HG03575 (cell line): ENCODE data around the gene CLDN9.
"Not testable (repeated sequence)": the region's sequence is repeated elsewhere in the genome, so short reads cannot be mapped to it uniquely, and the experiment has no call there.

Source experiments
- ATAC-seq: cut with Tn5 transposase; IDR thresholded peaks from one replicate; pipeline ENCODE4 v1.9.1; 2021; ENCODE audit not compliant: unreplicated experiment, insufficient number of reproducible peaks, low FRiP score; ENCODE audit errors: extremely low read depth

The CLDN9 gene

GRCh38 chr16:3046641-3047386 is 34.1 kb downstream of the CLDN9 start:
- ATAC-seq = no peak

GRCh38 chr16:3047387-3047720 is 34.6 kb downstream of the CLDN9 start:
- ATAC-seq = no peak

GRCh38 chr16:3049921-3050481 is 37.3 kb downstream of the CLDN9 start:
- ATAC-seq = no peak

GRCh38 chr16:3050487-3050886 is 37.8 kb downstream of the CLDN9 start:
- ATAC-seq = no peak

GRCh38 chr16:3051009-3051408 is 38.3 kb downstream of the CLDN9 start:
- no peak for ATAC-seq

GRCh38 chr16:3051494-3051893 is 38.8 kb downstream of the CLDN9 start:
- ATAC-seq = no peak

- not testable (repeated sequence) for ATAC-seq
These were observed 40.0 kb downstream of the CLDN9 start for GRCh38 chr16:3052571-3053329.

- not testable (repeated sequence) for ATAC-seq
These were observed 40.6 kb downstream of the CLDN9 start for GRCh38 chr16:3053330-3053710.

- no peak for ATAC-seq
These were observed 42.4 kb downstream of the CLDN9 start for GRCh38 chr16:3054965-3055733.

GRCh38 chr16:3055734-3056115 is 43.0 kb downstream of the CLDN9 start:
- not testable (repeated sequence) for ATAC-seq

- ATAC-seq = no peak
These were observed 43.8 kb downstream of the CLDN9 start for GRCh38 chr16:3056336-3057180.

- ATAC-seq = no peak
These were observed 44.7 kb downstream of the CLDN9 start for GRCh38 chr16:3057181-3058138.

GRCh38 chr16:3058139-3059030 is 45.7 kb downstream of the CLDN9 start:
- no peak for ATAC-seq

- ATAC-seq = no peak
These were observed 46.5 kb downstream of the CLDN9 start for GRCh38 chr16:3059041-3059722.

- no peak for ATAC-seq
These were observed 47.1 kb downstream of the CLDN9 start for GRCh38 chr16:3059723-3060242.
